K562 (cell line): ENCODE measurements around the gene IL21. TPM values are rescaled to one million over a fixed set of nuclear protein-coding genes. Genes with fewer than 3 reads are reported as not detected.

ENCODE experiments used
- ARNT ChIP-seq, 2 experiments: fragments of 450-650 bp; IDR thresholded peaks; 2 replicates each; pipeline ENCODE4 v1.6.1; 2016; ENCODE audit warnings: mild to moderate bottlenecking in 1 of 2
- BDP1 ChIP-seq: IDR thresholded peaks from 3 replicates; pipeline ENCODE4 v1.6.1; 2011; ENCODE audit not compliant: insufficient read length, insufficient read depth
- CC2D1A ChIP-seq: fragments of 450-650 bp; IDR thresholded peaks from 2 replicates; pipeline ENCODE4 v1.6.1; 2017; ENCODE audit warnings: mild to moderate bottlenecking
- CCNT2 ChIP-seq: IDR thresholded peaks from 2 replicates; pipeline ENCODE4 v1.6.1; 2011; ENCODE audit warnings: borderline replicate concordance, low read depth, mild to moderate bottlenecking, moderate library complexity, mixed read lengths, low read length; ENCODE audit not compliant: insufficient read length; ENCODE audit errors: extremely low read depth
- KDM1A ChIP-seq, 2 experiments: fragments of 450-650 bp; IDR thresholded peaks; 2 replicates each; pipeline ENCODE4 v1.6.1; 2016; ENCODE audit warnings: mild to moderate bottlenecking in 2 of 2
- MYC ChIP-seq, 2 experiments: fragments of 250-450 bp in 1 of 2; sonication (Bioruptor Pico) in 1 of 2; IDR thresholded peaks; 2 replicates each; pipeline versions ENCODE4 v1.5.1 to v1.6.1; 2012 to 2021; ENCODE audit warnings: low read depth in 2 of 2, borderline replicate concordance in 1 of 2, improper control_type of control experiment in 1 of 2, low read length in 1 of 2, mild to moderate bottlenecking in 1 of 2, moderate library complexity in 1 of 2
- ZNF124 ChIP-seq: sonication (generic); formaldehyde crosslinking; IDR thresholded peaks from 2 replicates; pipeline ENCODE4 v1.8.1; 2022; ENCODE audit warnings: missing genetic modification reagents
- polyA plus RNA-seq, 8 experiments: library from polyadenylated mRNA; depleted of rRNA in 4 of 8; stranded (reverse) in 5 of 8; unstranded in 3 of 8; fragments of >200 nt; fragmentation: Nextera tagmentation in 2 of 8; fragmentation: Illumina TruSeq in 1 of 8; extraction: Ambion mirVana in 2 of 8; extraction: Trizol in 1 of 8; gene quantifications; 2 replicates each; pipeline versions ENCODE4 v1.2.1 to v1.2.3, GENCODE V29; 2011 to 2014; ENCODE audit warnings: inconsistent platforms in 1 of 8, missing spikeins in 1 of 8
- total RNA-seq, 7 experiments: library from RNA; depleted of rRNA in 6 of 7; stranded (reverse); fragments of >200 nt in 6 of 7; fragmentation: Illumina TruSeq in 2 of 7; extraction: Trizol in 2 of 7; gene quantifications; 2 replicates each; pipeline versions ENCODE4 v1.2.1 to v1.2.3, GENCODE V29; 2011 to 2021; ENCODE audit warnings: low replicate concordance in 1 of 7
- TF ChIP-seq, protein P1 (sequence below): fragments of 450-650 bp; formaldehyde crosslinking; IDR thresholded peaks from 2 replicates; pipeline ENCODE4 v1.4.0; 2022; ENCODE audit warnings: missing genetic modification characterization
- TF ChIP-seq, protein P2 (sequence below): sonication (generic); formaldehyde crosslinking; IDR thresholded peaks from 2 replicates; pipeline ENCODE4 v1.8.1; 2023; ENCODE audit warnings: mild to moderate bottlenecking, missing genetic modification reagents, moderate library complexity

The IL21 gene
- total and polyA plus RNA-seq, 9 of the 15 experiments (the other 6 are each of a cell fraction or from before 2014, with no cell fraction given): not detected

DNA sequence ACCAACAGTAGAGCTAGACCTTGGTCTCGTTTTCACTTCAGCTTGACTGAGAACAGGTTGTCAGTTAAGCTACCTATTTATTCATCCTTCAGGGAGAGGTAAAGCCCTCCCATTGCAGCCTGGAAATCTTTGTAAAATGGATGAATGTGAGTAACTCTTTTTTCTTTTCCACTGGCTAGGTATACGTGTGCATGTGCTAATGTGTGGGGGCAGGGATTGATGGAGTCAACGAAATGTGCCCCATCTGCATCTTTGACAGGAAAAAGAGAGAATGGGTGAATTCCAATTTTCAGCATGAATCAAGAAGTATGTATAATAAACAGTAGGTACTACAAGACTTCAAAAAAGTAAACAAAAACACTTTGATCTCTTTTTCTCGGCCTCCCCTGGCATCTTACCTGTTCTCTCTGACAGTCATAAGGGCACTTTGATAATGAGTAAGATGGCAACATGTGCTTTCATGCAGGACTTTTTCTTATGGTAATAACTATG is at the start of gene IL21 (continued):
- TF ChIP-seq, protein P1, sequence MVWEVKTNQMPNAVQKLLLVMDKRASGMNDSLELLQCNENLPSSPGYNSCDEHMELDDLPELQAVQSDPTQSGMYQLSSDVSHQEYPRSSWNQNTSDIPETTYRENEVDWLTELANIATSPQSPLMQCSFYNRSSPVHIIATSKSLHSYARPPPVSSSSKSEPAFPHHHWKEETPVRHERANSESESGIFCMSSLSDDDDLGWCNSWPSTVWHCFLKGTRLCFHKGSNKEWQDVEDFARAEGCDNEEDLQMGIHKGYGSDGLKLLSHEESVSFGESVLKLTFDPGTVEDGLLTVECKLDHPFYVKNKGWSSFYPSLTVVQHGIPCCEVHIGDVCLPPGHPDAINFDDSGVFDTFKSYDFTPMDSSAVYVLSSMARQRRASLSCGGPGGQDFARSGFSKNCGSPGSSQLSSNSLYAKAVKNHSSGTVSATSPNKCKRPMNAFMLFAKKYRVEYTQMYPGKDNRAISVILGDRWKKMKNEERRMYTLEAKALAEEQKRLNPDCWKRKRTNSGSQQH (CRISPR knock-in tag): no peak
- no peak for TF ChIP-seq MYC (IDR thresholded peaks at IDR 0.05; ENCODE audit: low read depth, low read length)
- TF ChIP-seq MYC (CRISPR knock-in tag; IDR thresholded peaks at IDR 0.05; ENCODE audit: borderline replicate concordance, low read depth): no peak
- TF ChIP-seq, protein P2, sequence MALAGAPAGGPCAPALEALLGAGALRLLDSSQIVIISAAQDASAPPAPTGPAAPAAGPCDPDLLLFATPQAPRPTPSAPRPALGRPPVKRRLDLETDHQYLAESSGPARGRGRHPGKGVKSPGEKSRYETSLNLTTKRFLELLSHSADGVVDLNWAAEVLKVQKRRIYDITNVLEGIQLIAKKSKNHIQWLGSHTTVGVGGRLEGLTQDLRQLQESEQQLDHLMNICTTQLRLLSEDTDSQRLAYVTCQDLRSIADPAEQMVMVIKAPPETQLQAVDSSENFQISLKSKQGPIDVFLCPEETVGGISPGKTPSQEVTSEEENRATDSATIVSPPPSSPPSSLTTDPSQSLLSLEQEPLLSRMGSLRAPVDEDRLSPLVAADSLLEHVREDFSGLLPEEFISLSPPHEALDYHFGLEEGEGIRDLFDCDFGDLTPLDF (CRISPR knock-in tag): no peak
- TF ChIP-seq KDM1A (IDR thresholded peaks at IDR 0.05): no peak
- TF ChIP-seq CCNT2: no peak
- TF ChIP-seq ZNF124 (CRISPR knock-in tag): no peak
- TF ChIP-seq ARNT (IDR thresholded peaks at IDR 0.05): no peak
- TF ChIP-seq BDP1: no peak
- no peak for TF ChIP-seq CC2D1A
